Vagina (tissue), 2 donors: Measurements from ENCODE around the gene SPDYC.
A peak's percentile ranks its signal among the peaks of the same experiment; 100 is the strongest.

Experiments
- POLR2A ChIP-seq, 2 donors: fragments of 450-650 bp; IDR thresholded peaks; one replicate each; pipeline ENCODE4 v1.6.1; 2017; ENCODE audit warnings: antibody characterized with exemption in 2 of 2, mild to moderate bottlenecking in 2 of 2, moderate library complexity in 2 of 2
- POLR2AphosphoS5 ChIP-seq, 2 donors: sonication (generic); formaldehyde crosslinking; IDR thresholded peaks; one replicate each; pipeline ENCODE4 v1.9.0; 2017; ENCODE audit warnings: antibody characterized with exemption in 2 of 2, mild to moderate bottlenecking in 2 of 2, low read depth in 1 of 2; ENCODE audit not compliant: insufficient read depth in 1 of 2
- TF ChIP-seq, protein P1 (sequence below), 3 experiments: fragments of 450-650 bp in 2 of 3; fragments of 200-600 bp in 1 of 3; sonication (generic) in 1 of 3; IDR thresholded peaks; one replicate each; pipeline ENCODE4 v1.5.1; 2017 to 2019; ENCODE audit warnings: antibody characterized with exemption in 3 of 3, mild to moderate bottlenecking in 2 of 3, moderate library complexity in 2 of 3

GRCh38 chr11:65134240-65134951, 35.6 kb upstream of the SPDYC start, which contains the start of gene SYVN1:
- TF ChIP-seq, protein P1, sequence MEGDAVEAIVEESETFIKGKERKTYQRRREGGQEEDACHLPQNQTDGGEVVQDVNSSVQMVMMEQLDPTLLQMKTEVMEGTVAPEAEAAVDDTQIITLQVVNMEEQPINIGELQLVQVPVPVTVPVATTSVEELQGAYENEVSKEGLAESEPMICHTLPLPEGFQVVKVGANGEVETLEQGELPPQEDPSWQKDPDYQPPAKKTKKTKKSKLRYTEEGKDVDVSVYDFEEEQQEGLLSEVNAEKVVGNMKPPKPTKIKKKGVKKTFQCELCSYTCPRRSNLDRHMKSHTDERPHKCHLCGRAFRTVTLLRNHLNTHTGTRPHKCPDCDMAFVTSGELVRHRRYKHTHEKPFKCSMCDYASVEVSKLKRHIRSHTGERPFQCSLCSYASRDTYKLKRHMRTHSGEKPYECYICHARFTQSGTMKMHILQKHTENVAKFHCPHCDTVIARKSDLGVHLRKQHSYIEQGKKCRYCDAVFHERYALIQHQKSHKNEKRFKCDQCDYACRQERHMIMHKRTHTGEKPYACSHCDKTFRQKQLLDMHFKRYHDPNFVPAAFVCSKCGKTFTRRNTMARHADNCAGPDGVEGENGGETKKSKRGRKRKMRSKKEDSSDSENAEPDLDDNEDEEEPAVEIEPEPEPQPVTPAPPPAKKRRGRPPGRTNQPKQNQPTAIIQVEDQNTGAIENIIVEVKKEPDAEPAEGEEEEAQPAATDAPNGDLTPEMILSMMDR (IDR thresholded peaks at IDR 0.05) = peak in 1 of 3 experiments; percentile 6
- peak; percentile 64 to 100 for TF ChIP-seq POLR2AphosphoS5 (IDR thresholded peaks at IDR 0.05; ENCODE audit: insufficient read depth in 1 of 2, low read depth in 1 of 2)
- TF ChIP-seq POLR2A (IDR thresholded peaks at IDR 0.05) = peak in 1 of 2 donors; percentile 90
